Thymus (tissue), 11 donors: Measurements from ENCODE around the gene TEX2. TPM values are rescaled to one million over a fixed set of nuclear protein-coding genes. Genes with fewer than 3 reads are reported as not detected.

Experiments
- DNase-seq, 9 donors: peaks; one replicate each; pipeline ENCODE4 v3.0.0-alpha.2; 2013; ENCODE audit warnings: low spot score in 9 of 9, low read depth in 6 of 9, missing footprints in 1 of 9
- H3K27ac ChIP-seq, 2 donors: one replicate each; pipeline ENCODE4 v1.5.1; 2013; ENCODE audit warnings: control low read depth in 1 of 2, low read depth in 1 of 2, low read length in 1 of 2, mild to moderate bottlenecking in 1 of 2, moderate library complexity in 1 of 2
- H3K27me3 ChIP-seq, 2 donors: one replicate each; pipeline ENCODE4 v1.5.1; 2013; ENCODE audit warnings: low read length in 1 of 2; ENCODE audit not compliant: control insufficient read depth in 2 of 2, insufficient read depth in 1 of 2
- H3K36me3 ChIP-seq, 2 donors: one replicate each; pipeline ENCODE4 v1.5.1; 2013; ENCODE audit warnings: low read length in 1 of 2, mild to moderate bottlenecking in 1 of 2, moderate library complexity in 1 of 2; ENCODE audit not compliant: control insufficient read depth in 2 of 2, insufficient read depth in 2 of 2
- H3K4me1 ChIP-seq, 2 donors: one replicate each; pipeline ENCODE4 v1.5.1; 2013; ENCODE audit warnings: low read length in 2 of 2; ENCODE audit not compliant: control insufficient read depth in 2 of 2, insufficient read depth in 2 of 2
- H3K4me3 ChIP-seq, 2 donors: one replicate each; pipeline ENCODE4 v1.5.1; 2013; ENCODE audit warnings: low read length in 2 of 2, control low read depth in 1 of 2, mild to moderate bottlenecking in 1 of 2
- H3K9me3 ChIP-seq, 2 donors: one replicate each; pipeline ENCODE4 v1.5.1; 2013; ENCODE audit warnings: low read length in 1 of 2, mild to moderate bottlenecking in 1 of 2; ENCODE audit not compliant: control insufficient read depth in 2 of 2, insufficient read depth in 1 of 2
- WGBS: extraction: QIAGEN DNeasy Blood & Tissue Kit; methylation state at CpG from one replicate; pipeline ENCODE4 v1.1.7; 2013; 5-methylcytosine and 5-hydroxymethylcytosine counted together
- polyA plus RNA-seq: library from polyadenylated mRNA; stranded (reverse); fragments of 200-250 nt; gene quantifications from one replicate; pipeline ENCODE4 v1.2.3, GENCODE V29; 2013
- total RNA-seq: library from RNA; stranded (reverse); fragments of 120-200 nt; gene quantifications from one replicate; pipeline ENCODE4 v1.2.4, GENCODE V29; 2013
- donor health status: healthy.

TEX2 gene
- total and polyA plus RNA-seq, 2 donors = 8.0 to 8.7 TPM

DNA sequence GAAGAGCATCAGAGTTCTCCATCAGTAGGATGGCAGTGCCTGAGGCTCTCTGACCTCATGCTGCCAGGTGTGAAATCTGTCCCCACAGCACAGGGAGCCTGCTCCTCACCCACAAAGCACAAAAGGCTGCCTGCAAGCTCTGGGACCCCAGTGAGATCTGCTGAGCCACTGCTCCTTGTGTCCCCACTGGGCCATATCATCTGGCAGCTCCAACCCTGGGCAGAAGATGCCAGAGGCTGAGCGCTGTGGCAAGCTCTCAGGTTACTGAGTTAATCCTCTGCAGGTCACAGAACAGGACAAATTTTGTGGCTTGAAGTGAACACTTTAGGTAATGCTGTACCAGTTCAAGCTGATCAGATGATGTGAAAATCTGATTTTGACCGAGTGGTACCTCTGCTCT lies 106.4 kb downstream of the TEX2 start:
- Histone ChIP-seq H3K27ac (no peak overlapping the region), H3K4me3 (no peak overlapping the region), H3K4me1 (peaks cover 0 to 11% of the 10 kb centered on the region in 2 donors), H3K36me3 (peaks cover 3 to 31% of the 10 kb centered on the region in 2 donors), H3K27me3 (no peaks in the 10 kb centered on the region), H3K9me3 (no peaks in the 10 kb centered on the region)
- DNase-seq = no peak
- 97% methylated on average over 2 of the region's 2 CpGs for WGBS

DNA sequence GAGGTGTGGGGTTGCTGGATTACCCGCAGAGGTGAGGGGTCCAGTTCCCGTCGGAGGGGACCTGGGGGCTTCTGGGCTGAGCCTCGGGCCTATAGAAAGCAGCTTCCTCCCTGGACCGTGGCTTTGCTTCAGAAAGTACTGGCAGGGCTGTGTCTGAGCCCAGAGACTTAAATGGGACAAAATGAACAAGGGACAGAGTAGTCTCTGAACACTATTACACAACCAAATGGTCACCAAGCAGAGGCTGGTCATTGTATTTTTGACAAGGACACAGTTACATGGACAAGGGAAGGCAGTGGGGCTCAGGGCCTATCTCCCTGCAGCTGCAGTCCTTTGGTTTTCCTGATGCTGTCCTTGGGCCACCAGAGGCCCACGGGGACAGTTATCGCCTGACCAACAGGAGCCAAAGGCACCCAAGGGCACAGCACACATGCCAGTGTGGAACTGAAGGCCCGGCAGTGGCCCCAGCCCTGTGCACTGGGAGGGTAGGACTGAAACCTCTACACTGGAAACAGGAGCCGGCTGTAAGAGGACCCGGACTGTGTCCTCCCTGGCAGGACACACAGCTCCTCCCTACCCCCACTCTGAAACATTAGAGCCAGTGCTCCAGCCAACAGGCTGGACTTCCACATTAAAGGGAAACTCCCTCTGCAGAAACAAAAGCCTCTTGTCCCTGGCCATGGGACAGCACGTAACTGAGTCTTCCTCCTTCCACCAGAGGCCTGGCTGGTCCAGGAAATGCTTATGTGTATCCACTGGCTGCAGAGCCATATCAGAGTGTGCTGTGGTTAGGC lies 107.1 kb downstream of the TEX2 start:
- Histone ChIP-seq H3K9me3 (no peaks in the 10 kb centered on the region), H3K4me3 (no peak overlapping the region), H3K4me1 (peaks cover 0 to 11% of the 10 kb centered on the region in 2 donors), H3K27me3 (no peaks in the 10 kb centered on the region), H3K36me3 (peaks cover 3 to 35% of the 10 kb centered on the region in 2 donors), H3K27ac (no peak overlapping the region)
- DNase-seq = no peak
- WGBS = 96% methylated on average over 11 of the region's 11 CpGs

DNA sequence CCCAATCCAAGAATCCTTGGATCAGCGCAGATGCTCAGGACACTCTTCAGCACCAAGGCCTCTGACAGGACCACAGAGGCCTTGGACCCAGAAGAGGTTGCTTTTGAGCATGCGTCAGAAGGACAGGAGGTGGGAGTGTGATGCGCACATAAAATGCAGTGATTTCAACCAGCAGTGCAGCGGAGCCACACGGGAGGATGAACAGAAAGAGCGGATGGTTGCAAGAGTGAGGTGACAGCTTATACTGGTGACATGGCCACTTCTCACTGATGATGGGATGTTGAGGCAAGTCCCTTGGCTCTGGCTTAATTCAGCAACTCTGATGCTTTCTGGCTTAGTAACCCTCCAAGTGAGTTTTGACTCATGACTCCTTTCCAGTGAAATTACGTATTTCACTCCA lies 107.9 kb downstream of the TEX2 start:
- no peaks in the 10 kb centered on the region for H3K27me3 ChIP-seq
- H3K27ac ChIP-seq = peak overlapping the region in 1 of 2 donors; percentile 3
- peaks cover 0 to 11% of the 10 kb centered on the region in 2 donors for H3K4me1 ChIP-seq
- no peaks in the 10 kb centered on the region for H3K9me3 ChIP-seq
- peaks cover 3 to 37% of the 10 kb centered on the region in 2 donors for H3K36me3 ChIP-seq
- WGBS = 98% methylated on average over 7 of the region's 7 CpGs
- H3K4me3 ChIP-seq = no peak overlapping the region
- no peak for DNase-seq

DNA sequence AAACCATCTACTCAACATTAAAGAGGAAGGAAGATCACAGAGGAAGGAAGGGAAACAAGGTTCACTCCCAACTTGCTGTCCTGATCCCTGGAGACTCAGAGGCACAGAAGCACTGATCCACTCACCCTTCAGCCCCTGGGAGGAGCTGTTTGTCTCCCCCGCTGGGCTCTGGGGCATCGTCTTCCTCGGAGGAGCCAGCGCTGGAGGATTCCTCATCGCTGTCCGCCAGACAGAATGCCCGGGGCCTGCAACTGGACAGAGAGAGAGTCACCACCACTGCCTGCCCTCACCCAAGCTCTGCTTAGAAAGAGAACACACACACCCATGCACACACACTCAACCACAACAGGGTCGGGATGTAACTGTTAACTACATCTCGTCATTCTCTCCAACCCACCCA lies 108.3 kb downstream of the TEX2 start:
- Histone ChIP-seq H3K27me3 (no peaks in the 10 kb centered on the region), H3K4me3 (no peak overlapping the region), H3K9me3 (no peaks in the 10 kb centered on the region), H3K4me1 (peaks cover 0 to 11% of the 10 kb centered on the region in 2 donors), H3K36me3 (peaks cover 3 to 39% of the 10 kb centered on the region in 2 donors), H3K27ac (peak overlapping the region; percentile 3 to 15)
- DNase-seq = no peak
- 95% methylated on average over 9 of the region's 9 CpGs for WGBS

DNA sequence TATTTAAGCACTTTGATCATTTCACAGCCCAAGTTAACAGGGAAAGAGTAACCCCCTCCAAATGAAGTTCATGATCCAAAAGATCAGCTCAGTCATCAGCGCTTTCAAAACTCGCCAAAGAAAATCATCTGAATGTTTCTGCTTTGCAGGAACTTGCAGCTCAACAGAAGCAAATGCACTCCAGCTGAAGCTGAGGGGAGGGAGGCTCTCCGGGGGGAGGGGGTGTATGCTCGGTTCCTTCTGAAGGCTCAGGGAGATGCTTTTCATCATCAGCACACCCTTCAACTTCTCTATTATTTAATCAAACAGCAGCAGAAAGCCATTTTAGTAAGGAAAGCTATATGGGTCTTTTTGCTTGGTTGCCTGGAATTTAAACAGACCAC lies 108.8 kb downstream of the TEX2 start:
- peaks cover 0 to 11% of the 10 kb centered on the region in 2 donors for H3K4me1 ChIP-seq
- peaks cover 3 to 39% of the 10 kb centered on the region in 2 donors for H3K36me3 ChIP-seq
- no peak overlapping the region for H3K27ac ChIP-seq
- no peaks in the 10 kb centered on the region for H3K27me3 ChIP-seq
- 88% methylated on average over 4 of the region's 4 CpGs for WGBS
- H3K9me3 ChIP-seq = no peaks in the 10 kb centered on the region
- H3K4me3 ChIP-seq = no peak overlapping the region
- DNase-seq = no peak

DNA sequence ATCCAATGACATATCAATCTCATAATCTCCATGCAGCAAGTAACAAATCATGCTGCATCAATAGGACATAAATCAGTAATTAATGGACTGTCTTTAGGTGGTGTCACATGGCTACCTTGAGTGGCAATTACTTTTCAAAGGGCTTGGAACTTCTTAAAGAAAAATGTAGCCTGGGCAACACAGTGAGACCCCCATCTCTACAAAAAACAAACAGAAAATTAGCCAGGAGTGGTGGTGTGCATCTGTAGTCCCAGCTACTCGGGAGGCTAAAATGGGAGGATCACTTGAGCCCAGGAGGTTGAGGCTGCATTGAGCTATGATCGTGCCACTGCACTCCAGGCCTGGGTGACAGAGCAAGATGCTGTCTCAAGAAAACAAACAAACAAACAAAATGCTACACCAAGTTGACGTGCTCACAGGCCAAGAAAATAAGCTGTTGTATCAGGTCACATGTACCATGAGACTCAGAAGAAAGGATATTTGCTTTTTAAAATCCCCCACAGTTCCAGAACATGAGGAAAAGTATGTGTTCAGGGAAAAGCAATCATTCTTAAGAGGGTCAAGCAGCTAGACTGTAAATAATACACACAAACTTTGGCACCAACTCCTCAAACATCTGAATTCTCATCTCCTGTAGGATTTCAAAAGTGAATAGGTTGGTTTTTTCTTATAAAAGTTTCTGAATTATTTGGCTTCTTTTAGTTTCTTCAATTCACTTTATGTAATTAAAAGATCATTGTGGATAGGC lies 109.3 kb downstream of the TEX2 start:
- WGBS = 97% methylated on average over 3 of the region's 3 CpGs
- H3K4me3 ChIP-seq = no peak overlapping the region
- no peaks in the 10 kb centered on the region for H3K9me3 ChIP-seq
- no peak overlapping the region for H3K27ac ChIP-seq
- H3K36me3 ChIP-seq = peaks cover 6 to 40% of the 10 kb centered on the region in 2 donors
- no peak for DNase-seq
- peaks cover 0 to 11% of the 10 kb centered on the region in 2 donors for H3K4me1 ChIP-seq
- no peaks in the 10 kb centered on the region for H3K27me3 ChIP-seq

DNA sequence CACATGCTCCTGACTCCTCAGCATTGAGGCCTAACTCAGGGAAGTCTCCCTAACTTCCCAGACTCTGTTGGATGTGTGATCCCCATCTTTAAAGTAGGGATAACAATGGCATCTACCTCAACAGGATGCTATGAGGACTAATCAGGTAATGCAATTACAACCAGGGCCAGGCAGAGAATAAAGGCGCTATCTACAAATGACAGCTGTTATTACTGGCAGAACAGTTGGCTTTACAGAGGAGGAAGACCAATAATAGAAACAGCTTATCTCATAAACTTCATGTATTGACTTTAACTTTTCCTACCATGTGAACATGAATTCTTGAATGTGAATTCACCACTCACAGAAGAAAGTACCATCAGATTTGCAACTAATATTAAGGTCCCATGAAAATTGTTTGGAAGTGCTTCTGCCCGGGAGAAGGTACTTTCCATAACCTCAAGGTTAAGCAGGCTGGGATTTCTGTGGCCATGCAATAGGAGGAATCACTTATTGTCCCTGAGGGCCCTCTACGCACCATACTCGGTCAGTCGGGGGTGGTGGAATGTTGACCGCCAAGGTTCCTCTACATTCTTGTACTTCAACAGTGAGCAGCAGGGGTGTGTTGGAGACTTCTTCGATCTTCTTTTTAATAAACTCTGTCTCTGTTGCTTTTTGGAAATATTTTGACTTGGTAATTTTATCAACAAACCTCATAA lies 110.5 kb downstream of the TEX2 start:
- H3K9me3 ChIP-seq = no peaks in the 10 kb centered on the region
- H3K36me3 ChIP-seq = peaks cover 12 to 51% of the 10 kb centered on the region in 2 donors
- DNase-seq = no peak
- H3K4me1 ChIP-seq = peaks cover 0 to 15% of the 10 kb centered on the region in 2 donors
- no peak overlapping the region for H3K27ac ChIP-seq
- H3K4me3 ChIP-seq = no peak overlapping the region
- no peaks in the 10 kb centered on the region for H3K27me3 ChIP-seq
- 97% methylated on average over 7 of the region's 7 CpGs for WGBS

DNA sequence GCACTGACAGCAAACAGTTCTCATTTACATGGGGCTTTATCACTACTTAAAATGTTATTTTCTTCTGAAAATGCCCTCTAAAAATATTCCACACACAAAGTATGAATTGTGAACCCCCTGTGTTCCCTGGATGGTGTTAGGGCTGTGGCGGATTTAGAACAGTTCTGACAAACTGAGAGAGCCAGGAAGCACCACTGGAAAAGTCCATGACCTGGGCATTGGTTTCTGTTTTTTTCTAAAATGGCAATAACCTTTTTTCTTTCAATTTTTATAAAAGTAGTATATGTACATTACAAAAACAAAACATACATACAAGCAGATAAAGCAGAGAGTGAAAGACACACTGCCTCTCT lies 112.1 kb downstream of the TEX2 start:
- H3K4me1 ChIP-seq = peaks cover 7 to 16% of the 10 kb centered on the region in 2 donors
- WGBS = 96% methylated on average over 1 of the region's 1 CpG
- H3K36me3 ChIP-seq = peaks cover 12 to 52% of the 10 kb centered on the region in 2 donors
- H3K9me3 ChIP-seq = no peaks in the 10 kb centered on the region
- H3K27me3 ChIP-seq = no peaks in the 10 kb centered on the region
- no peak for DNase-seq
- H3K4me3 ChIP-seq = no peak overlapping the region
- no peak overlapping the region for H3K27ac ChIP-seq
